GM12878 (cell line): ENCODE data around the gene ANAPC16. TPM values are rescaled to one million over a fixed set of nuclear protein-coding genes. Genes with fewer than 3 reads are reported as not detected.

Experiments used
- ATF7 ChIP-seq: fragments of 450-650 bp; IDR thresholded peaks from 2 replicates; pipeline ENCODE4 v1.6.1; 2016; ENCODE audit warnings: low read depth, mild to moderate bottlenecking
- BCL11A ChIP-seq: IDR thresholded peaks from 2 replicates; pipeline ENCODE4 v1.6.1; 2011; ENCODE audit warnings: low read depth, low read length
- CHD2 ChIP-seq: IDR thresholded peaks from 2 replicates; pipeline ENCODE4 v1.6.1; 2011; ENCODE audit warnings: low read depth, low read length, improper control_type of control experiment, borderline replicate concordance
- CREM ChIP-seq: IDR thresholded peaks from 2 replicates; pipeline ENCODE4 v1.6.1; 2014; ENCODE audit warnings: antibody characterized with exemption, low read depth
- ESRRA ChIP-seq: IDR thresholded peaks from 2 replicates; pipeline ENCODE4 v1.6.1; 2012; ENCODE audit warnings: mild to moderate bottlenecking, low read length, improper control_type of control experiment
- FOS ChIP-seq: IDR thresholded peaks from 3 replicates; pipeline ENCODE4 v1.6.1; 2011; ENCODE audit warnings: borderline replicate concordance; ENCODE audit not compliant: insufficient read length; ENCODE audit errors: extremely low read depth
- KLF5 ChIP-seq: fragments of 450-650 bp; IDR thresholded peaks from 2 replicates; pipeline ENCODE4 v1.6.1; 2014; ENCODE audit warnings: mild to moderate bottlenecking; ENCODE audit not compliant: partially characterized antibody
- MXI1 ChIP-seq: fragments of 150-350 bp; IDR thresholded peaks from 2 replicates; pipeline ENCODE4 v1.6.1; 2011; ENCODE audit warnings: low read depth, mild to moderate bottlenecking, inconsistent platforms, low read length, improper control_type of control experiment
- NR2C1 ChIP-seq: fragments of 450-650 bp; IDR thresholded peaks from 2 replicates; pipeline ENCODE4 v1.6.1; 2017; ENCODE audit warnings: antibody characterized with exemption, mild to moderate bottlenecking, moderate library complexity
- POLR2A ChIP-seq: IDR thresholded peaks from 2 replicates; pipeline ENCODE4 v1.6.1; 2011; ENCODE audit warnings: low read depth, mild to moderate bottlenecking, low read length
- POLR2AphosphoS2 ChIP-seq: IDR thresholded peaks from 2 replicates; pipeline ENCODE4 v1.6.1; 2011; ENCODE audit warnings: low read depth, mild to moderate bottlenecking, low read length, improper control_type of control experiment, moderate library complexity
- RELA ChIP-seq: fragments of 450-650 bp; IDR thresholded peaks from 2 replicates; pipeline ENCODE4 v1.8.0; 2014; ENCODE audit warnings: borderline replicate concordance; ENCODE audit not compliant: partially characterized antibody
- SIX5 ChIP-seq: IDR thresholded peaks from 2 replicates; pipeline ENCODE4 v1.6.1; 2011; ENCODE audit warnings: mild to moderate bottlenecking, low read depth, low read length, moderate library complexity; ENCODE audit not compliant: severe bottlenecking
- SRF ChIP-seq, 2 experiments: IDR thresholded peaks; 2 replicates each; pipeline ENCODE4 v1.6.1; 2011; ENCODE audit warnings: low read depth in 2 of 2, low read length in 2 of 2, mild to moderate bottlenecking in 1 of 2, moderate library complexity in 1 of 2
- SUPT20H ChIP-seq: IDR thresholded peaks from 2 replicates; pipeline ENCODE4 v1.6.1; 2011; ENCODE audit warnings: low read depth, mild to moderate bottlenecking, low read length, moderate library complexity, borderline replicate concordance; ENCODE audit not compliant: control insufficient read depth
- TARDBP ChIP-seq: IDR thresholded peaks from 2 replicates; pipeline ENCODE4 v1.6.1; 2016; ENCODE audit warnings: borderline replicate concordance
- TBL1XR1 ChIP-seq: IDR thresholded peaks from 2 replicates; pipeline ENCODE4 v1.6.1; 2012; ENCODE audit warnings: low read depth, low read length, improper control_type of control experiment
- TCF3 ChIP-seq: IDR thresholded peaks from 2 replicates; pipeline ENCODE4 v1.6.1; 2012; ENCODE audit warnings: low read depth, mild to moderate bottlenecking, low read length, borderline replicate concordance; ENCODE audit not compliant: insufficient read depth
- WRNIP1 ChIP-seq: IDR thresholded peaks from 2 replicates; pipeline ENCODE4 v1.6.1; 2011; ENCODE audit warnings: low read depth, low read length, improper control_type of control experiment, borderline replicate concordance
- ZNF217 ChIP-seq: fragments of 450-650 bp; IDR thresholded peaks from 2 replicates; pipeline ENCODE4 v1.6.1; 2017; ENCODE audit warnings: antibody characterized with exemption, mild to moderate bottlenecking
- ZNF622 ChIP-seq: fragments of 450-650 bp; IDR thresholded peaks from 2 replicates; pipeline ENCODE4 v1.6.1; 2017; ENCODE audit warnings: mild to moderate bottlenecking, inconsistent platforms
- polyA plus RNA-seq, 11 experiments: library from polyadenylated mRNA; depleted of rRNA in 4 of 11; unstranded in 6 of 11; stranded (reverse) in 5 of 11; fragments of >200 nt; fragmentation: Nextera tagmentation in 4 of 11; fragmentation: Illumina TruSeq in 1 of 11; extraction: Ambion mirVana in 4 of 11; extraction: Trizol in 1 of 11; gene quantifications; 1 replicate in 1 of 11; 2 replicates in 10 of 11; pipeline versions ENCODE4 v1.2.1 to v1.2.3, GENCODE V29; 2011 to 2016; ENCODE audit warnings: inconsistent platforms in 2 of 11, missing spikeins in 2 of 11, low read depth in 1 of 11
- total RNA-seq, 4 experiments: library from RNA; depleted of rRNA in 3 of 4; stranded (reverse); fragments of >200 nt in 3 of 4; fragmentation: Illumina TruSeq in 1 of 4; extraction: Trizol in 1 of 4; gene quantifications; 2 replicates each; pipeline versions ENCODE4 v1.2.1 to v1.2.3, GENCODE V29; 2013 to 2021
- TF ChIP-seq, protein P1 (sequence below): IDR thresholded peaks from 2 replicates; pipeline ENCODE4 v1.6.1; 2011; ENCODE audit warnings: low read depth, mild to moderate bottlenecking, low read length, moderate library complexity, borderline replicate concordance; ENCODE audit errors: extremely low read depth
- TF ChIP-seq, protein P2 (sequence below): IDR thresholded peaks from 2 replicates; pipeline ENCODE4 v1.6.1; 2012; ENCODE audit warnings: low read depth, low read length, improper control_type of control experiment
- TF ChIP-seq, protein P3 (sequence below), 3 experiments: IDR thresholded peaks in 2 of 3; conservative IDR thresholded peaks in 1 of 3; 2 replicates each; pipeline ENCODE4 v1.5.1; 2011; ENCODE audit warnings: low read depth in 3 of 3, low read length in 3 of 3, mild to moderate bottlenecking in 3 of 3, control low read depth in 2 of 3, moderate library complexity in 2 of 3, inconsistent platforms in 1 of 3, mixed read lengths in 1 of 3; ENCODE audit not compliant: control insufficient read depth in 2 of 3, insufficient read depth in 1 of 3; ENCODE audit errors: extremely low read depth in 1 of 3
- TF ChIP-seq, protein P4 (sequence below): fragments of 450-650 bp; IDR thresholded peaks from 2 replicates; pipeline ENCODE4 v1.6.1; 2017; ENCODE audit warnings: mild to moderate bottlenecking, moderate library complexity

ANAPC16 gene
- total and polyA plus RNA-seq, 10 of the 15 experiments (the other 5 are each of a cell fraction or from before 2014, with no cell fraction given) = 66.9 to 208 (median 134) TPM

DNA sequence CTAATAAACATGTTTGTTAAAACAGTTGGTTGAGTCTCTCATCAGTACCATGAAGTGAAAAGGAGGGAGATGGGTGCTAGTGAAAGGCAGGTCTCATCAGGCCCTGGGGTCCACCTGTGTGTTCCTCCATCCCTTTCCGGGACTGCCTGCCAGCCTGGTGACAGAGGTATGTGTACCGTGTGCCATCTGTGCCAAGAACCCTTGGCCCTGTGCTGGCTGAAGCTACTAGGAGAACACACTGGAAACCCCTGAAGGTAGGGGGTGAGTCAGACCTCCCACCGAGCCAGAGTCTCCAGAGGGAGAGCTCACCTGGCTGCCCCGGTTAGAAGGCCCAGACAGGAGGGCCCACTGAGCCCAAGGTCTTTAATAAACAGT, 60.2 kb downstream of the ANAPC16 start (continued):
- TF ChIP-seq BCL11A (no peak), KLF5 (no peak), SRF (IDR thresholded peaks at IDR 0.05; ENCODE audit: low read depth in 2 of 2, low read length in 2 of 2) (no peak), ESRRA (no peak), CREM (no peak), SUPT20H (no peak), ZNF622 (no peak), TARDBP (no peak), TBL1XR1 (no peak), ATF7 (no peak), CHD2 (no peak), ZNF217 (no peak), RELA (no peak), SIX5 (no peak), TCF3 (no peak), POLR2A (peak; percentile 66), MXI1 (no peak), NR2C1 (no peak), FOS (no peak), WRNIP1 (no peak), POLR2AphosphoS2 (no peak; the same call in 1 of the 2 replicates)
- TF ChIP-seq, protein P1, sequence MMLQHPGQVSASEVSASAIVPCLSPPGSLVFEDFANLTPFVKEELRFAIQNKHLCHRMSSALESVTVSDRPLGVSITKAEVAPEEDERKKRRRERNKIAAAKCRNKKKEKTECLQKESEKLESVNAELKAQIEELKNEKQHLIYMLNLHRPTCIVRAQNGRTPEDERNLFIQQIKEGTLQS = no peak
- TF ChIP-seq, protein P2, sequence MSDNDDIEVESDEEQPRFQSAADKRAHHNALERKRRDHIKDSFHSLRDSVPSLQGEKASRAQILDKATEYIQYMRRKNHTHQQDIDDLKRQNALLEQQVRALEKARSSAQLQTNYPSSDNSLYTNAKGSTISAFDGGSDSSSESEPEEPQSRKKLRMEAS = no peak
- TF ChIP-seq, protein P3, sequence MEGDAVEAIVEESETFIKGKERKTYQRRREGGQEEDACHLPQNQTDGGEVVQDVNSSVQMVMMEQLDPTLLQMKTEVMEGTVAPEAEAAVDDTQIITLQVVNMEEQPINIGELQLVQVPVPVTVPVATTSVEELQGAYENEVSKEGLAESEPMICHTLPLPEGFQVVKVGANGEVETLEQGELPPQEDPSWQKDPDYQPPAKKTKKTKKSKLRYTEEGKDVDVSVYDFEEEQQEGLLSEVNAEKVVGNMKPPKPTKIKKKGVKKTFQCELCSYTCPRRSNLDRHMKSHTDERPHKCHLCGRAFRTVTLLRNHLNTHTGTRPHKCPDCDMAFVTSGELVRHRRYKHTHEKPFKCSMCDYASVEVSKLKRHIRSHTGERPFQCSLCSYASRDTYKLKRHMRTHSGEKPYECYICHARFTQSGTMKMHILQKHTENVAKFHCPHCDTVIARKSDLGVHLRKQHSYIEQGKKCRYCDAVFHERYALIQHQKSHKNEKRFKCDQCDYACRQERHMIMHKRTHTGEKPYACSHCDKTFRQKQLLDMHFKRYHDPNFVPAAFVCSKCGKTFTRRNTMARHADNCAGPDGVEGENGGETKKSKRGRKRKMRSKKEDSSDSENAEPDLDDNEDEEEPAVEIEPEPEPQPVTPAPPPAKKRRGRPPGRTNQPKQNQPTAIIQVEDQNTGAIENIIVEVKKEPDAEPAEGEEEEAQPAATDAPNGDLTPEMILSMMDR (IDR thresholded peaks at IDR 0.05 in 2 of 3, conservative IDR thresholded peaks at IDR 0.05 in 1 of 3; ENCODE audit: control insufficient read depth in 2 of 3, extremely low read depth in 1 of 3, insufficient read depth in 1 of 3, low read depth in 3 of 3, low read length in 3 of 3) = no peak
- TF ChIP-seq, protein P4, sequence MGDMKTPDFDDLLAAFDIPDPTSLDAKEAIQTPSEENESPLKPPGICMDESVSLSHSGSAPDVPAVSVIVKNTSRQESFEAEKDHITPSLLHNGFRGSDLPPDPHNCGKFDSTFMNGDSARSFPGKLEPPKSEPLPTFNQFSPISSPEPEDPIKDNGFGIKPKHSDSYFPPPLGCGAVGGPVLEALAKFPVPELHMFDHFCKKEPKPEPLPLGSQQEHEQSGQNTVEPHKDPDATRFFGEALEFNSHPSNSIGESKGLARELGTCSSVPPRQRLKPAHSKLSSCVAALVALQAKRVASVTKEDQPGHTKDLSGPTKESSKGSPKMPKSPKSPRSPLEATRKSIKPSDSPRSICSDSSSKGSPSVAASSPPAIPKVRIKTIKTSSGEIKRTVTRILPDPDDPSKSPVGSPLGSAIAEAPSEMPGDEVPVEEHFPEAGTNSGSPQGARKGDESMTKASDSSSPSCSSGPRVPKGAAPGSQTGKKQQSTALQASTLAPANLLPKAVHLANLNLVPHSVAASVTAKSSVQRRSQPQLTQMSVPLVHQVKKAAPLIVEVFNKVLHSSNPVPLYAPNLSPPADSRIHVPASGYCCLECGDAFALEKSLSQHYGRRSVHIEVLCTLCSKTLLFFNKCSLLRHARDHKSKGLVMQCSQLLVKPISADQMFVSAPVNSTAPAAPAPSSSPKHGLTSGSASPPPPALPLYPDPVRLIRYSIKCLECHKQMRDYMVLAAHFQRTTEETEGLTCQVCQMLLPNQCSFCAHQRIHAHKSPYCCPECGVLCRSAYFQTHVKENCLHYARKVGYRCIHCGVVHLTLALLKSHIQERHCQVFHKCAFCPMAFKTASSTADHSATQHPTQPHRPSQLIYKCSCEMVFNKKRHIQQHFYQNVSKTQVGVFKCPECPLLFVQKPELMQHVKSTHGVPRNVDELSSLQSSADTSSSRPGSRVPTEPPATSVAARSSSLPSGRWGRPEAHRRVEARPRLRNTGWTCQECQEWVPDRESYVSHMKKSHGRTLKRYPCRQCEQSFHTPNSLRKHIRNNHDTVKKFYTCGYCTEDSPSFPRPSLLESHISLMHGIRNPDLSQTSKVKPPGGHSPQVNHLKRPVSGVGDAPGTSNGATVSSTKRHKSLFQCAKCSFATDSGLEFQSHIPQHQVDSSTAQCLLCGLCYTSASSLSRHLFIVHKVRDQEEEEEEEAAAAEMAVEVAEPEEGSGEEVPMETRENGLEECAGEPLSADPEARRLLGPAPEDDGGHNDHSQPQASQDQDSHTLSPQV = no peak
